ENCODE results near the gene ABHD2. TPM values are rescaled to one million over a fixed set of nuclear protein-coding genes. Genes with fewer than 3 reads are reported as not detected.

ABHD2 gene
- total RNA-seq, 1 experiment from 2014 or later, result 15.6 TPM

DNA sequence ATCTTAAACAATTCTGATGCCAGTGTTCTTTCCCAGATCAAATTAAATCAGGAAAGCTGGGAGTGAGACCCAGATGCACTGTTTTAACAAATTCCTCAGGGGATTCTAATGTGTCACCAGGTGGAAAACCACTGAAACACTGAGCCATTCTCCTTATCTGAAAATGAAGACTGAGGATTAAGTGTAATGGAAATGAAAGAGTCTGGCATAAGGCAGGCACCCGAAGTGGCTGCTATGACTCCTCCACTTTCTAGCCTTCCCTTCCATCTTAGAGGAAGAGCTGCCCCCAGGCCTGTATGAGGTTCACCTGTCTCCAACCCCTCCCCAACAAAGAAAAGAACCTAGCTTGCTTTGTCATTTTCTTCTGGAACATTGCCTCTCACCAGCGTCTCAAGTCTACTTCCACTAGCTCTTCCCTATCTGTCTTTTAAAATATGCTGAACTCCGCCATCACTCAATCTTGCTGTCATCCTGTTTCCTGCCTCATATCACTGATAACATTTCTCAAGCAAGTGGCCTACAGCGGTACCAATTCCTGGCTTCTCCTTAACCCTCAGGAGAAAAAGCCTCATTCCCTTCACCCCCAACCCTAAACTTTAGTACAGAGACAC lies 13.7 kb upstream of the ABHD2 start:
- Histone ChIP-seq H2BK5ac (ENCODE audit: insufficient read length, low read length) (no peak overlapping the region), H4K20me1 (ENCODE audit: control insufficient read depth, insufficient read depth, insufficient read length) (no peaks in the 10 kb centered on the region), H3T11ph (ENCODE audit: low read length) (no peak overlapping the region), H2AK5ac (ENCODE audit: insufficient read length, low read length) (no peak overlapping the region), H2BK15ac (ENCODE audit: low read depth, low read length) (no peak overlapping the region), H4K8ac (replicated peaks; ENCODE audit: insufficient read length, low read depth, low read length) (no peak overlapping the region), H3K9me3 (ENCODE audit: control insufficient read depth, low read depth, low read length) (no peaks in the 10 kb centered on the region), H2BK120ac (ENCODE audit: low read depth, low read length, poor library complexity, severe bottlenecking) (no peak overlapping the region), H3K79me1 (ENCODE audit: insufficient read depth, low read depth, low read length, poor library complexity, severe bottlenecking) (no peaks in the 10 kb centered on the region), H2BK12ac (ENCODE audit: insufficient read length, low read depth, low read length) (no peak overlapping the region), H2BK20ac (ENCODE audit: low read depth, low read length, poor library complexity, severe bottlenecking) (no peak overlapping the region), H3K23ac (ENCODE audit: insufficient read length, low read depth, low read length) (no peak overlapping the region), H3K14ac (ENCODE audit: insufficient read depth, low read length) (no peak overlapping the region), H3K79me2 (ENCODE audit: insufficient read depth, low read length) (no peaks in the 10 kb centered on the region), H4K91ac (ENCODE audit: insufficient read length, low read depth, low read length) (no peak overlapping the region), H3K23me2 (ENCODE audit: insufficient read length, low read depth, low read length, poor library complexity, severe bottlenecking) (no peaks in the 10 kb centered on the region), H2AFZ (ENCODE audit: low read length) (no peak overlapping the region), H3K56ac (ENCODE audit: insufficient read length, low read depth, low read length) (no peak overlapping the region), H3K27me3 (ENCODE audit: insufficient read depth, low read length) (no peaks in the 10 kb centered on the region), H3K4me1 (ENCODE audit: insufficient read depth, low read length) (no peaks in the 10 kb centered on the region), H4K5ac (ENCODE audit: insufficient read length, low read depth, low read length) (no peak overlapping the region), H3K18ac (ENCODE audit: insufficient read length, low read depth, low read length) (no peak overlapping the region), H3K9ac (ENCODE audit: extremely low read depth, insufficient read length, low read length) (no peak overlapping the region), H3K4ac (ENCODE audit: low read depth, low read length) (no peak overlapping the region), H3K27ac (ENCODE audit: insufficient read length, low read depth, low read length) (no peak overlapping the region), H3K4me2 (ENCODE audit: insufficient read depth, insufficient read length, low read length) (no peak overlapping the region)
- WGBS (ENCODE audit: extremely low coverage, insufficient read length, low lambda C conversion rate), result no CpG with 5 or more reads among the region's 4 CpGs
- TF ChIP-seq, protein P1, sequence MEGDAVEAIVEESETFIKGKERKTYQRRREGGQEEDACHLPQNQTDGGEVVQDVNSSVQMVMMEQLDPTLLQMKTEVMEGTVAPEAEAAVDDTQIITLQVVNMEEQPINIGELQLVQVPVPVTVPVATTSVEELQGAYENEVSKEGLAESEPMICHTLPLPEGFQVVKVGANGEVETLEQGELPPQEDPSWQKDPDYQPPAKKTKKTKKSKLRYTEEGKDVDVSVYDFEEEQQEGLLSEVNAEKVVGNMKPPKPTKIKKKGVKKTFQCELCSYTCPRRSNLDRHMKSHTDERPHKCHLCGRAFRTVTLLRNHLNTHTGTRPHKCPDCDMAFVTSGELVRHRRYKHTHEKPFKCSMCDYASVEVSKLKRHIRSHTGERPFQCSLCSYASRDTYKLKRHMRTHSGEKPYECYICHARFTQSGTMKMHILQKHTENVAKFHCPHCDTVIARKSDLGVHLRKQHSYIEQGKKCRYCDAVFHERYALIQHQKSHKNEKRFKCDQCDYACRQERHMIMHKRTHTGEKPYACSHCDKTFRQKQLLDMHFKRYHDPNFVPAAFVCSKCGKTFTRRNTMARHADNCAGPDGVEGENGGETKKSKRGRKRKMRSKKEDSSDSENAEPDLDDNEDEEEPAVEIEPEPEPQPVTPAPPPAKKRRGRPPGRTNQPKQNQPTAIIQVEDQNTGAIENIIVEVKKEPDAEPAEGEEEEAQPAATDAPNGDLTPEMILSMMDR (conservative IDR thresholded peaks at IDR 0.05), result no peak
- Mint-ChIP-seq H3K4me1 (peaks cover 12% of the 10 kb centered on the region in 2 experiments), H3K9me3 (no peaks in the 10 kb centered on the region), H3K27ac (no peak overlapping the region), H3K36me3 (ENCODE audit: insufficient read depth in 1 of 3, low read depth in 3 of 3) (peaks cover 0 to 4% (median 0%) of the 10 kb centered on the region in 3 experiments; a peak in 2 of 7 replicates), H3K4me3 (no peak overlapping the region), H3K27me3 (ENCODE audit: low read depth) (no peaks in the 10 kb centered on the region)
- DNase-seq, result no peak
